ENCODE measurements around the gene INHA.

DNA sequence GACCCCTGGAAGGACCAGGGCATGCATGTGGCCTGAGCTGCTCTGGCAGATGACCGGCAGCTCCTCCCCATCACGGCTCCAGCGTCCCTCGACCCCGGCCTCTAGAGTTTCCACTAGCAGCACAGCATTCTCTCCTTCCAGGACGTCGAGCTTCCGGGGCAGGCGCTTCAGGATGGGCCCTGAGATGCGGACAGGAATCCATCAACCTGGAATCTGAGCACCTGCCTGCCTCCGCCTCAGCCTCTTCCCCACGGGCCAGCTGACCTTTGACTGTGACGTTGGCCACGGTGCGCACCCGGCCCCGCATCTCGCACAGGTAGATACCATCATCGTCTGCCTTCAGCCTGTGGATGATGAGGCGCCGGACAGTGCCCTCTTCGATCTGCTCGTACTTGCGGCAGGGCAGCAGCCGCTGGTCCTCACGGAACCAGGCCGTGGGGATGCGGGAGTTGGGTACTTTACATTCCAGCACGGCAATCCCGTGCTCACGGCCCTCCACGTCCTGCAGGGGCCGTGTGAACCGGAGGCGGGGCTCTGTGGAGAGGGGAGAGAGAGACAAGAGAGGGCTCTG, 4.2 kb upstream of the INHA start:
- TF ChIP-seq, protein P1, sequence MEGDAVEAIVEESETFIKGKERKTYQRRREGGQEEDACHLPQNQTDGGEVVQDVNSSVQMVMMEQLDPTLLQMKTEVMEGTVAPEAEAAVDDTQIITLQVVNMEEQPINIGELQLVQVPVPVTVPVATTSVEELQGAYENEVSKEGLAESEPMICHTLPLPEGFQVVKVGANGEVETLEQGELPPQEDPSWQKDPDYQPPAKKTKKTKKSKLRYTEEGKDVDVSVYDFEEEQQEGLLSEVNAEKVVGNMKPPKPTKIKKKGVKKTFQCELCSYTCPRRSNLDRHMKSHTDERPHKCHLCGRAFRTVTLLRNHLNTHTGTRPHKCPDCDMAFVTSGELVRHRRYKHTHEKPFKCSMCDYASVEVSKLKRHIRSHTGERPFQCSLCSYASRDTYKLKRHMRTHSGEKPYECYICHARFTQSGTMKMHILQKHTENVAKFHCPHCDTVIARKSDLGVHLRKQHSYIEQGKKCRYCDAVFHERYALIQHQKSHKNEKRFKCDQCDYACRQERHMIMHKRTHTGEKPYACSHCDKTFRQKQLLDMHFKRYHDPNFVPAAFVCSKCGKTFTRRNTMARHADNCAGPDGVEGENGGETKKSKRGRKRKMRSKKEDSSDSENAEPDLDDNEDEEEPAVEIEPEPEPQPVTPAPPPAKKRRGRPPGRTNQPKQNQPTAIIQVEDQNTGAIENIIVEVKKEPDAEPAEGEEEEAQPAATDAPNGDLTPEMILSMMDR (IDR thresholded peaks at IDR 0.05; ENCODE audit: low read depth, low read length, missing input control) = no peak
- TF ChIP-seq SP1 (IDR thresholded peaks at IDR 0.05) (no peak), JUND (IDR thresholded peaks at IDR 0.05) (no peak), TAF1 (conservative IDR thresholded peaks at IDR 0.05) (no peak), HNF4A (conservative IDR thresholded peaks at IDR 0.05) (no peak)
- TF ChIP-seq, protein P2, sequence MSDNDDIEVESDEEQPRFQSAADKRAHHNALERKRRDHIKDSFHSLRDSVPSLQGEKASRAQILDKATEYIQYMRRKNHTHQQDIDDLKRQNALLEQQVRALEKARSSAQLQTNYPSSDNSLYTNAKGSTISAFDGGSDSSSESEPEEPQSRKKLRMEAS (IDR thresholded peaks at IDR 0.05) = no peak
- TF ChIP-seq, protein P3, sequence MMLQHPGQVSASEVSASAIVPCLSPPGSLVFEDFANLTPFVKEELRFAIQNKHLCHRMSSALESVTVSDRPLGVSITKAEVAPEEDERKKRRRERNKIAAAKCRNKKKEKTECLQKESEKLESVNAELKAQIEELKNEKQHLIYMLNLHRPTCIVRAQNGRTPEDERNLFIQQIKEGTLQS (IDR thresholded peaks at IDR 0.05) = no peak
- TF ChIP-seq, protein P4, sequence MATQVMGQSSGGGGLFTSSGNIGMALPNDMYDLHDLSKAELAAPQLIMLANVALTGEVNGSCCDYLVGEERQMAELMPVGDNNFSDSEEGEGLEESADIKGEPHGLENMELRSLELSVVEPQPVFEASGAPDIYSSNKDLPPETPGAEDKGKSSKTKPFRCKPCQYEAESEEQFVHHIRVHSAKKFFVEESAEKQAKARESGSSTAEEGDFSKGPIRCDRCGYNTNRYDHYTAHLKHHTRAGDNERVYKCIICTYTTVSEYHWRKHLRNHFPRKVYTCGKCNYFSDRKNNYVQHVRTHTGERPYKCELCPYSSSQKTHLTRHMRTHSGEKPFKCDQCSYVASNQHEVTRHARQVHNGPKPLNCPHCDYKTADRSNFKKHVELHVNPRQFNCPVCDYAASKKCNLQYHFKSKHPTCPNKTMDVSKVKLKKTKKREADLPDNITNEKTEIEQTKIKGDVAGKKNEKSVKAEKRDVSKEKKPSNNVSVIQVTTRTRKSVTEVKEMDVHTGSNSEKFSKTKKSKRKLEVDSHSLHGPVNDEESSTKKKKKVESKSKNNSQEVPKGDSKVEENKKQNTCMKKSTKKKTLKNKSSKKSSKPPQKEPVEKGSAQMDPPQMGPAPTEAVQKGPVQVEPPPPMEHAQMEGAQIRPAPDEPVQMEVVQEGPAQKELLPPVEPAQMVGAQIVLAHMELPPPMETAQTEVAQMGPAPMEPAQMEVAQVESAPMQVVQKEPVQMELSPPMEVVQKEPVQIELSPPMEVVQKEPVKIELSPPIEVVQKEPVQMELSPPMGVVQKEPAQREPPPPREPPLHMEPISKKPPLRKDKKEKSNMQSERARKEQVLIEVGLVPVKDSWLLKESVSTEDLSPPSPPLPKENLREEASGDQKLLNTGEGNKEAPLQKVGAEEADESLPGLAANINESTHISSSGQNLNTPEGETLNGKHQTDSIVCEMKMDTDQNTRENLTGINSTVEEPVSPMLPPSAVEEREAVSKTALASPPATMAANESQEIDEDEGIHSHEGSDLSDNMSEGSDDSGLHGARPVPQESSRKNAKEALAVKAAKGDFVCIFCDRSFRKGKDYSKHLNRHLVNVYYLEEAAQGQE (IDR thresholded peaks at IDR 0.05) = no peak
- TF ChIP-seq, protein P5, sequence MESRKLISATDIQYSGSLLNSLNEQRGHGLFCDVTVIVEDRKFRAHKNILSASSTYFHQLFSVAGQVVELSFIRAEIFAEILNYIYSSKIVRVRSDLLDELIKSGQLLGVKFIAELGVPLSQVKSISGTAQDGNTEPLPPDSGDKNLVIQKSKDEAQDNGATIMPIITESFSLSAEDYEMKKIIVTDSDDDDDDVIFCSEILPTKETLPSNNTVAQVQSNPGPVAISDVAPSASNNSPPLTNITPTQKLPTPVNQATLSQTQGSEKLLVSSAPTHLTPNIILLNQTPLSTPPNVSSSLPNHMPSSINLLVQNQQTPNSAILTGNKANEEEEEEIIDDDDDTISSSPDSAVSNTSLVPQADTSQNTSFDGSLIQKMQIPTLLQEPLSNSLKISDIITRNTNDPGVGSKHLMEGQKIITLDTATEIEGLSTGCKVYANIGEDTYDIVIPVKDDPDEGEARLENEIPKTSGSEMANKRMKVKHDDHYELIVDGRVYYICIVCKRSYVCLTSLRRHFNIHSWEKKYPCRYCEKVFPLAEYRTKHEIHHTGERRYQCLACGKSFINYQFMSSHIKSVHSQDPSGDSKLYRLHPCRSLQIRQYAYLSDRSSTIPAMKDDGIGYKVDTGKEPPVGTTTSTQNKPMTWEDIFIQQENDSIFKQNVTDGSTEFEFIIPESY (IDR thresholded peaks at IDR 0.05) = no peak
